SK-N-SH (cell line): ENCODE results near the gene IFT52. TPM values are rescaled to one million over a fixed set of nuclear protein-coding genes. Genes with fewer than 3 reads are reported as not detected.

Experiments used
- CTCF ChIA-PET: fragments of 300-600, 350-600 bp; formaldehyde crosslinking; extraction: SDS; loops from one replicate; lab custom pipeline; 2021; lab: Yijun Ruan, JAX
- POLR2A ChIA-PET: fragments of 350-600 bp; sonication (Branson Sonifier 250); formaldehyde crosslinking; extraction: SDS; loops from one replicate; lab custom pipeline; 2020; ENCODE audit warnings: antibody characterized with exemption, inconsistent platforms; lab: Yijun Ruan, JAX
- DNase-seq: peaks from one replicate; pipeline ENCODE4 v3.0.0; 2012
- H2AFZ ChIP-seq: fragments of 200-600 bp; sonication (generic); 2 replicates; pipeline ENCODE4 v1.8.1; 2016; ENCODE audit warnings: antibody characterized with exemption, mild to moderate bottlenecking, low read depth
- H3F3A ChIP-seq: fragments of 200-600 bp; sonication (generic); replicated peaks from 2 replicates; pipeline ENCODE3; 2016; ENCODE audit warnings: antibody characterized with exemption, mild to moderate bottlenecking; ENCODE audit not compliant: insufficient read depth
- H3K27ac ChIP-seq, 2 experiments: fragments of 200-500 bp in 1 of 2; fragments of 200-600 bp in 1 of 2; sonication (Bioruptor generic) in 1 of 2; sonication (generic), shearing (Covaris generic) in 1 of 2; 2 replicates each; pipeline versions ENCODE4 v1.5.1 to v1.6.1; 2014 to 2016; ENCODE audit warnings: low read depth in 2 of 2, inconsistent platforms in 1 of 2, low read length in 1 of 2, mild to moderate bottlenecking in 1 of 2, mixed read lengths in 1 of 2
- H3K27me3 ChIP-seq: fragments of 200-600 bp; sonication (generic), shearing (Covaris generic); 2 replicates; pipeline ENCODE4 v1.6.1; 2016; ENCODE audit warnings: mixed run types; ENCODE audit not compliant: insufficient read depth
- H3K36me3 ChIP-seq, 2 experiments: fragments of 200-500 bp in 1 of 2; fragments of 200-600 bp in 1 of 2; sonication (Bioruptor generic) in 1 of 2; sonication (generic) in 1 of 2; replicated peaks in 1 of 2; 2 replicates each; pipeline versions ENCODE3 to v1.5.1; 2014 to 2016; ENCODE audit warnings: low read length in 1 of 2, mild to moderate bottlenecking in 1 of 2; ENCODE audit not compliant: insufficient read depth in 2 of 2, control insufficient read depth in 1 of 2
- H3K4me1 ChIP-seq, 2 experiments: fragments of 200-500 bp in 1 of 2; fragments of 200-600 bp in 1 of 2; sonication (Bioruptor generic) in 1 of 2; sonication (generic), shearing (Covaris generic) in 1 of 2; 2 replicates each; pipeline versions ENCODE4 v1.5.1 to v1.6.1; 2014 to 2016; ENCODE audit warnings: low read depth in 1 of 2, low read length in 1 of 2, mixed run types in 1 of 2; ENCODE audit not compliant: insufficient read depth in 2 of 2, control insufficient read depth in 1 of 2
- H3K4me2 ChIP-seq: fragments of 200-600 bp; sonication (generic), shearing (Covaris generic); 2 replicates; pipeline ENCODE4 v1.6.1; 2017; ENCODE audit warnings: mixed run types
- H3K4me3 ChIP-seq, 2 experiments: fragments of 200-500 bp in 1 of 2; fragments of 200-600 bp in 1 of 2; sonication (Bioruptor generic) in 1 of 2; sonication (generic), shearing (Covaris generic) in 1 of 2; 2 replicates each; pipeline versions ENCODE4 v1.5.1 to v1.8.1; 2014 to 2016; ENCODE audit warnings: low read depth in 2 of 2, inconsistent platforms in 1 of 2, low read length in 1 of 2, mild to moderate bottlenecking in 1 of 2, mixed read lengths in 1 of 2, moderate library complexity in 1 of 2
- H3K79me2 ChIP-seq: fragments of 200-600 bp; sonication (generic); 2 replicates; pipeline ENCODE4 v1.8.1; 2017; ENCODE audit warnings: mild to moderate bottlenecking; ENCODE audit not compliant: insufficient read depth
- H3K9ac ChIP-seq: fragments of 200-600 bp; sonication (generic); 2 replicates; pipeline ENCODE4 v1.6.1; 2017; ENCODE audit warnings: mixed run types
- H3K9me2 ChIP-seq: fragments of 200-600 bp; sonication (generic); 2 replicates; pipeline ENCODE4 v1.6.1; 2017; ENCODE audit warnings: mixed run types
- H3K9me3 ChIP-seq: fragments of 200-600 bp; sonication (generic); 2 replicates; pipeline ENCODE4 v1.6.1; 2017; ENCODE audit warnings: mixed run types, mild to moderate bottlenecking, moderate library complexity
- H4K20me1 ChIP-seq: fragments of 200-600 bp; sonication (generic); 2 replicates; pipeline ENCODE4 v1.6.1; 2017; ENCODE audit warnings: mild to moderate bottlenecking, mixed run types; ENCODE audit not compliant: insufficient read depth
- ELF1 ChIP-seq: IDR thresholded peaks from 2 replicates; pipeline ENCODE4 v1.4.0; 2012
- EP300 ChIP-seq, 2 experiments: IDR thresholded peaks; 2 replicates each; pipeline versions ENCODE4 v1.4.0 to v1.6.1; 2012; ENCODE audit warnings: borderline replicate concordance in 1 of 2, low read depth in 1 of 2, low read length in 1 of 2
- EZH2phosphoT487 ChIP-seq: fragments of 200-600 bp; sonication (generic); IDR thresholded peaks from 2 replicates; pipeline ENCODE4 v1.6.1; 2017; ENCODE audit warnings: low read depth, mixed run types, mild to moderate bottlenecking, antibody characterized with exemption, moderate library complexity, borderline replicate concordance
- FOSL2 ChIP-seq: IDR thresholded peaks from 2 replicates; pipeline ENCODE4 v1.4.0; 2012; ENCODE audit warnings: low read depth, mild to moderate bottlenecking, moderate library complexity, borderline replicate concordance
- GABPA ChIP-seq: IDR thresholded peaks from 2 replicates; pipeline ENCODE4 v1.4.0; 2012; ENCODE audit warnings: low read depth, mild to moderate bottlenecking
- IRF3 ChIP-seq: fragments of 150-350 bp; IDR thresholded peaks from 2 replicates; pipeline ENCODE4 v1.6.1; 2016; ENCODE audit warnings: mild to moderate bottlenecking, low read depth, low read length
- NFIC ChIP-seq: IDR thresholded peaks from 2 replicates; pipeline ENCODE4 v1.4.0; 2012; ENCODE audit warnings: borderline replicate concordance
- NRF1 ChIP-seq: IDR thresholded peaks from 2 replicates; pipeline ENCODE4 v1.6.1; 2012; ENCODE audit warnings: low read depth, mild to moderate bottlenecking, low read length
- POLR2AphosphoS5 ChIP-seq: IDR thresholded peaks from 2 replicates; pipeline ENCODE4 v1.6.1; 2012; ENCODE audit warnings: low read depth, low read length
- RAD21 ChIP-seq: IDR thresholded peaks from 2 replicates; pipeline ENCODE4 v1.6.1; 2012; ENCODE audit warnings: mild to moderate bottlenecking, low read length
- RXRA ChIP-seq: IDR thresholded peaks from 2 replicates; pipeline ENCODE4 v1.4.0; 2012; ENCODE audit warnings: low read depth, mild to moderate bottlenecking, borderline replicate concordance
- SMC3 ChIP-seq: IDR thresholded peaks from 2 replicates; pipeline ENCODE4 v1.6.1; 2012; ENCODE audit warnings: low read depth, low read length, improper control_type of control experiment
- TAF1 ChIP-seq: IDR thresholded peaks from 2 replicates; pipeline ENCODE4 v1.6.1; 2012; ENCODE audit warnings: low read depth, mild to moderate bottlenecking, low read length, moderate library complexity, borderline replicate concordance
- TCF12 ChIP-seq: IDR thresholded peaks from 2 replicates; pipeline ENCODE4 v1.4.0; 2012
- TEAD4 ChIP-seq: IDR thresholded peaks from 2 replicates; pipeline ENCODE4 v1.4.0; 2012; ENCODE audit warnings: mild to moderate bottlenecking, borderline replicate concordance; ENCODE audit not compliant: insufficient read depth
- USF2 ChIP-seq: fragments of 150-350 bp; IDR thresholded peaks from 2 replicates; pipeline ENCODE4 v1.6.1; 2017; ENCODE audit warnings: antibody characterized with exemption, low read length, low read depth, borderline replicate concordance
- WGBS: methylation state at CpG from one replicate; pipeline ENCODE4 v1.1.6; 2017; ENCODE audit warnings: low lambda C conversion rate; 5-methylcytosine and 5-hydroxymethylcytosine counted together
- polyA plus RNA-seq, 3 experiments: library from polyadenylated mRNA; depleted of rRNA; stranded (reverse); fragments of >200 nt; gene quantifications; 2 replicates each; pipeline ENCODE4 v1.2.3, GENCODE V29; 2012
- TF ChIP-seq, protein P1 (sequence below): IDR thresholded peaks from 2 replicates; pipeline ENCODE4 v1.6.1; 2012; ENCODE audit warnings: mild to moderate bottlenecking, low read depth, low read length, moderate library complexity
- TF ChIP-seq, protein P2 (sequence below): IDR thresholded peaks from 2 replicates; pipeline ENCODE4 v1.4.0; 2012; ENCODE audit warnings: low read depth
- TF ChIP-seq, protein P3 (sequence below): IDR thresholded peaks from 2 replicates; pipeline ENCODE4 v1.4.0; 2012; ENCODE audit warnings: low read depth, borderline replicate concordance

Gene IFT52
- polyA plus RNA-seq, 1 of the 3 experiments (the other 2 are of a cell fraction) = 34.0 TPM

DNA sequence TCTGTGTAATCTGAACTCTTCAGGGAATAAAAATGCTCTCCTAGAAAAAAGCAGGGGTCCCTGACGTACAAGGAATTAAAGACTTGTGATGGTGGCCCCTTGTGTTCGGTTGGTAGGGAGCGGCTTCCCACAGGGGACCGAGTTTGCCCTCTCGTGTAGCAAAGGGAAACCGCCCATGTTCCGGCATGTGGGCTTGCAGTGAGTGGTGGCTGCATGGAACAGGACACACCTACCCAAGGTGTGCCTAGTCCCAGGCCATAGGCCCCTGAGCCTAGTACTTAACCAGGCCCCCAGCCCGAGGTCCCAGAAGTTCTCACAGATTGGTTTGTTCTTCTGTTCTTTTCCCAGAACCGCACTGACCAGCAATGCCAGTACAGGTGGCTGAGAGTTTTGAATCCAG is 91.7 kb downstream of the IFT52 start:
- no peak overlapping the region for H3K4me3 ChIP-seq
- no peaks in the 10 kb centered on the region for H4K20me1 ChIP-seq
- no peaks in the 10 kb centered on the region for H3K4me1 ChIP-seq
- CTCF ChIA-PET = interaction anchor here (0.6 to 5.3 kb wide), 2 partner anchors 10 to 122 kb away, joined by 3 to 29 read pairs; no protein-coding TSS in a partner anchor
- POLR2A ChIA-PET = no interaction called here
- H3F3A ChIP-seq = no peaks in the 10 kb centered on the region
- H3K4me2 ChIP-seq = no peak overlapping the region
- H3K9me2 ChIP-seq = no peaks in the 10 kb centered on the region
- no peaks in the 10 kb centered on the region for H3K27me3 ChIP-seq
- no peak overlapping the region for H3K27ac ChIP-seq
- no peaks in the 10 kb centered on the region for H3K36me3 ChIP-seq
- 96% methylated on average over 7 of the region's 9 CpGs for WGBS
- TF ChIP-seq IRF3 (no peak), SMC3 (no peak), NFIC (no peak), NRF1 (no peak), POLR2AphosphoS5 (no peak), TAF1 (no peak), RXRA (no peak), ELF1 (no peak)
- TF ChIP-seq, protein P1, sequence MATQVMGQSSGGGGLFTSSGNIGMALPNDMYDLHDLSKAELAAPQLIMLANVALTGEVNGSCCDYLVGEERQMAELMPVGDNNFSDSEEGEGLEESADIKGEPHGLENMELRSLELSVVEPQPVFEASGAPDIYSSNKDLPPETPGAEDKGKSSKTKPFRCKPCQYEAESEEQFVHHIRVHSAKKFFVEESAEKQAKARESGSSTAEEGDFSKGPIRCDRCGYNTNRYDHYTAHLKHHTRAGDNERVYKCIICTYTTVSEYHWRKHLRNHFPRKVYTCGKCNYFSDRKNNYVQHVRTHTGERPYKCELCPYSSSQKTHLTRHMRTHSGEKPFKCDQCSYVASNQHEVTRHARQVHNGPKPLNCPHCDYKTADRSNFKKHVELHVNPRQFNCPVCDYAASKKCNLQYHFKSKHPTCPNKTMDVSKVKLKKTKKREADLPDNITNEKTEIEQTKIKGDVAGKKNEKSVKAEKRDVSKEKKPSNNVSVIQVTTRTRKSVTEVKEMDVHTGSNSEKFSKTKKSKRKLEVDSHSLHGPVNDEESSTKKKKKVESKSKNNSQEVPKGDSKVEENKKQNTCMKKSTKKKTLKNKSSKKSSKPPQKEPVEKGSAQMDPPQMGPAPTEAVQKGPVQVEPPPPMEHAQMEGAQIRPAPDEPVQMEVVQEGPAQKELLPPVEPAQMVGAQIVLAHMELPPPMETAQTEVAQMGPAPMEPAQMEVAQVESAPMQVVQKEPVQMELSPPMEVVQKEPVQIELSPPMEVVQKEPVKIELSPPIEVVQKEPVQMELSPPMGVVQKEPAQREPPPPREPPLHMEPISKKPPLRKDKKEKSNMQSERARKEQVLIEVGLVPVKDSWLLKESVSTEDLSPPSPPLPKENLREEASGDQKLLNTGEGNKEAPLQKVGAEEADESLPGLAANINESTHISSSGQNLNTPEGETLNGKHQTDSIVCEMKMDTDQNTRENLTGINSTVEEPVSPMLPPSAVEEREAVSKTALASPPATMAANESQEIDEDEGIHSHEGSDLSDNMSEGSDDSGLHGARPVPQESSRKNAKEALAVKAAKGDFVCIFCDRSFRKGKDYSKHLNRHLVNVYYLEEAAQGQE = no peak
- DNase-seq = no peak
- no peak overlapping the region for H2AFZ ChIP-seq
- H3K9me3 ChIP-seq = no peaks in the 10 kb centered on the region
- peaks cover 3% of the 10 kb centered on the region; the same call in 1 of the 2 replicates for H3K79me2 ChIP-seq
- no peak overlapping the region for H3K9ac ChIP-seq

GRCh38 chr20:43686820-43687219 is 96.1 kb downstream of the IFT52 start:
- ChIA-PET CTCF (no interaction called here), POLR2A (no interaction called here)
- WGBS = 91% methylated on average over 12 of the region's 13 CpGs
- DNase-seq = no peak
- H3K9ac ChIP-seq = no peak overlapping the region
- H3K27me3 ChIP-seq = no peaks in the 10 kb centered on the region
- H3K4me2 ChIP-seq = no peak overlapping the region
- no peaks in the 10 kb centered on the region for H3K79me2 ChIP-seq
- no peak overlapping the region for H3K27ac ChIP-seq
- H3K9me3 ChIP-seq = no peaks in the 10 kb centered on the region
- H4K20me1 ChIP-seq = no peaks in the 10 kb centered on the region
- H3K36me3 ChIP-seq = no peaks in the 10 kb centered on the region
- H3F3A ChIP-seq = no peaks in the 10 kb centered on the region
- TF ChIP-seq EZH2phosphoT487 (no peak), RAD21 (no peak), USF2 (no peak), FOSL2 (no peak), GABPA (no peak), POLR2AphosphoS5 (no peak), SMC3 (no peak), TCF12 (no peak), ELF1 (no peak), RXRA (no peak), TEAD4 (no peak), TAF1 (no peak), IRF3 (no peak), EP300 (IDR thresholded peaks at IDR 0.05; ENCODE audit: borderline replicate concordance in 1 of 2, low read depth in 1 of 2, low read length in 1 of 2) (no peak)
- TF ChIP-seq, protein P2, sequence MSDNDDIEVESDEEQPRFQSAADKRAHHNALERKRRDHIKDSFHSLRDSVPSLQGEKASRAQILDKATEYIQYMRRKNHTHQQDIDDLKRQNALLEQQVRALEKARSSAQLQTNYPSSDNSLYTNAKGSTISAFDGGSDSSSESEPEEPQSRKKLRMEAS = no peak
- TF ChIP-seq, protein P3, sequence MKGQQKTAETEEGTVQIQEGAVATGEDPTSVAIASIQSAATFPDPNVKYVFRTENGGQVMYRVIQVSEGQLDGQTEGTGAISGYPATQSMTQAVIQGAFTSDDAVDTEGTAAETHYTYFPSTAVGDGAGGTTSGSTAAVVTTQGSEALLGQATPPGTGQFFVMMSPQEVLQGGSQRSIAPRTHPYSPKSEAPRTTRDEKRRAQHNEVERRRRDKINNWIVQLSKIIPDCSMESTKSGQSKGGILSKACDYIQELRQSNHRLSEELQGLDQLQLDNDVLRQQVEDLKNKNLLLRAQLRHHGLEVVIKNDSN = no peak
- no peak overlapping the region for H2AFZ ChIP-seq
- H3K9me2 ChIP-seq = no peaks in the 10 kb centered on the region
- no peak overlapping the region for H3K4me3 ChIP-seq
- H3K4me1 ChIP-seq = no peaks in the 10 kb centered on the region
